Measurements from ENCODE around the gene SUPT4H1.

SUPT4H1 gene

DNA sequence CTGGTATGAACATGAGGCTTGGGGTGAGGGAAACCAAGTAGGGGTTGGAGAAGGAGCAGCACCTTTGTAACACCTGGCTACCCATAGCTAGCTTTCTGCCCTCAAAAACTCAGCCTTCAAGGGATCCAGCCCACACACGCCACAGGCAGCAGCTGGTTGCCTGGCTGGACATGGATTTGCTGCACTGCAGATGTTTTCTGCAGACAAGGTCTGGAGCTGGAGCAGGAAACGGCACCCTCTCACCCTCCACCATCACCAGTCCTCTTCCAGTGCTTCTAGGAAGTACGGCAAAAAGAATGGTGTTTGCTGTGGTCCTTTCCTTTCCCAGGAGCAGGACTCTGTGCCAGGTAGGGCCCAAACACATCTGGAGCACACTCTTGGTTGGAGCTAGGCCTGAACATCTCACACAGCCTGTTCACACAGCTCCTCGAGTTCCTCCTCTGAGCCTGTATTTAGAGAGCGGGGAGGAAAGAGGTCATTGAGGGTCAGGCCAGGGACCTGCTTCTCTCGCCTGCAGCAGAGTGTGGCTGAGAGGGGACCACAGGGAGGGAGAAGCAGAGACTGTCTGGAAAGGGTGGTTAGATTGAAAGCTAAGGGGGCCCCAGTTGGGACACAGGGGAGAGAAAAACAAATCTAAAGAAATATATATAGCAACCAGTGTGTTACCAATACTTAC, 2.7 kb upstream of the SUPT4H1 start:
- H3K36me3 ChIP-seq (ENCODE audit: control insufficient read depth in 5 of 5, insufficient read depth in 5 of 5, low read length in 5 of 5), result peaks cover under 1 to 5% (median 3%) of the 10 kb centered on the region in 5 donors
- no peak overlapping the region for H3K4me3 ChIP-seq (ENCODE audit: low read depth in 1 of 5, low read length in 5 of 5)
- peaks cover 0 to 6% (median 2%) of the 10 kb centered on the region in 5 donors for H3K27me3 ChIP-seq (ENCODE audit: control insufficient read depth in 5 of 5, insufficient read depth in 4 of 5, low read length in 5 of 5)
- no peak overlapping the region for H3K9ac ChIP-seq (ENCODE audit: low read length in 5 of 5)
- no peaks in the 10 kb centered on the region for H3K9me3 ChIP-seq (ENCODE audit: control insufficient read depth in 5 of 5, low read length in 5 of 5)
- H3K27ac ChIP-seq (ENCODE audit: low read depth, low read length), result no peak overlapping the region
- H3K4me1 ChIP-seq (ENCODE audit: control insufficient read depth in 5 of 5, insufficient read depth in 5 of 5, low read length in 5 of 5), result peaks cover 2 to 23% (median 20%) of the 10 kb centered on the region in 5 donors

DNA sequence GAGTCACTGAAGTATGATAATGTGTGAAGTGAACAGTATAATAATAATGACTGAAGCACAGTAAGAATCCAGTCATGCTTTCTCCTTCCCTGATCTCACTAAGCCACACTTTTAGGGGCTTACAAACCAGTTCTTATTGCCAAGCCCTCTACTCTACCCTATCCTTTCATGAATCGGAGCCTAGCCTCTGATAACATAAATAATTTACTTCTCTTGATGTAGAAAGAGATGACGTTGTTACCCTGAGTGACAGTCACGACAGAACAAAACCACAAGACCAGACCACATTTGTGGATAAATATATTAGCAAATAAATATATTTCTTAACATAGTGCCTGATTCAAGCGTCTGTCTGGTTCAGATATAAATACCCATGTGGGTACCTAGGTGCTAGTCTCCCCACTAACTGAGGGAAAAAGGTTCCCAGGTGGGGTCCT, 1.4 kb upstream of the SUPT4H1 start:
- Histone ChIP-seq H3K27me3 (ENCODE audit: control insufficient read depth in 5 of 5, insufficient read depth in 4 of 5, low read length in 5 of 5) (peaks cover 0 to 6% (median 2%) of the 10 kb centered on the region in 5 donors), H3K9me3 (ENCODE audit: control insufficient read depth in 5 of 5, low read length in 5 of 5) (no peaks in the 10 kb centered on the region), H3K9ac (ENCODE audit: low read length in 5 of 5) (peak overlapping the region in 3 of 5 donors; percentile 94 to 97 (median 95)), H3K27ac (ENCODE audit: low read depth, low read length) (no peak overlapping the region), H3K4me1 (ENCODE audit: control insufficient read depth in 5 of 5, insufficient read depth in 5 of 5, low read length in 5 of 5) (peaks cover 2 to 23% (median 20%) of the 10 kb centered on the region in 5 donors), H3K4me3 (ENCODE audit: low read depth in 1 of 5, low read length in 5 of 5) (peak overlapping the region in 4 of 5 donors; percentile 83 to 99 (median 98)), H3K36me3 (ENCODE audit: control insufficient read depth in 5 of 5, insufficient read depth in 5 of 5, low read length in 5 of 5) (peaks cover 13 to 17% (median 15%) of the 10 kb centered on the region in 5 donors)

DNA sequence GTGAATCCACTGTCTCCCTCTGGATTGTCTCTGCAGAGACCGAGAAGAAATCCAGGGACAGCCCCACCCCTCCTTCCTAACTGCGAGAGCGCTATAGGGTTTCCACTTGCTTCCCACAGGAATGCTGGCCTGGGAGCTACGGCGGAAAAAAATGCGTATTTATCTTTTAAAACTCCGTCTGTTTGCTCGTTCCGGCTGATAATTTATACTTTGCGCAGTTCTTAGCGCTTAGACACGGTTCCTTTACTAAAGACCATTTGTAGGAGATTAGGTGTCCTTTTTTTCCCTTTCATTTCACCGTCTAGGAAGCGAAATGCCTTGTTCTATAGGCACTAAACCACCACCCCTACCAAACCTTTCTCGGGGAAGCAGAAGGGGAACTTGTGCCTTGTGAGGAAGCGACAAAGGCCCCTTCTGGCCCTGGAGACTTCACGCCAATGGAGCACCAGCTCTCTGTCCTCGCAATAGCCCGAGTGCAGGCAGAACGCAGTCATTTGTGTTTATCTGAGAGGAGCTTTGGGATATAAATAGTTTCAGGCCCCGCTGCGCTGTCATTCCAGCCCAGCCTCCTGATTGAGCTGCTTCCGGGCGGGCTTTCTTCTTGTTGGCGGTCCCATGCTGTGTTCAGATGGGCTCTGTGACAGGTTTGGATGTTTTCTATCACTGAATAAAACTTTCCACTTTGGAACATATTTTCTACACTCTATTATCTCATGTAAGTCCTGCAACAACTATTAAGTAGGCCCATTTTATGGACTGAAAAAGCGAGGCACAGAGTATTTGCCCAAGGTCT, 791 bp upstream of the SUPT4H1 start:
- Histone ChIP-seq H3K4me1 (ENCODE audit: control insufficient read depth in 5 of 5, insufficient read depth in 5 of 5, low read length in 5 of 5) (peaks cover 2 to 23% (median 20%) of the 10 kb centered on the region in 5 donors), H3K9ac (ENCODE audit: low read length in 5 of 5) (peak overlapping the region; percentile 5 to 97 (median 94)), H3K27ac (ENCODE audit: low read depth, low read length) (peak overlapping the region; percentile 80), H3K27me3 (ENCODE audit: control insufficient read depth in 5 of 5, insufficient read depth in 4 of 5, low read length in 5 of 5) (peaks cover 0 to 6% (median 0%) of the 10 kb centered on the region in 5 donors), H3K4me3 (ENCODE audit: low read depth in 1 of 5, low read length in 5 of 5) (peak overlapping the region; percentile 83 to 99 (median 98)), H3K36me3 (ENCODE audit: control insufficient read depth in 5 of 5, insufficient read depth in 5 of 5, low read length in 5 of 5) (peaks cover 18 to 23% (median 22%) of the 10 kb centered on the region in 5 donors), H3K9me3 (ENCODE audit: control insufficient read depth in 5 of 5, low read length in 5 of 5) (no peaks in the 10 kb centered on the region)

DNA sequence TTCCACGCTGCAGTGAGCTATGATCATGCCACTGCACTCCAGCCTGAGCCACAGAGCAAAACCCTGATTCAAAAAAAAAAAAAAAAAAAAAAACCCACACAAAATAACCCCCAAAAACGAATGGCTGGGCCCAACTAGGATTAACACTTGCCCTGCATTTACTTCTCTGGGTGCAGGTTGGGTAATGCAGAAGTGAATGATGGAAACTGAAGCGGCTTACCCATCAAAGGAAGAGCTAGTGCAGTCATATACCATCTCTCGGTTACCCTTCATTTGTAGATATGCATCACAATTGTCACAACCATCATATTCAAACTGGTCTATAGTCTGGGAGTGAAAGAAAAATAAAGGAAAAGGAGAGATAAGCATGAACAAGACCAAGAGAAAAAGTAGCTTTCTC, 819 bp downstream of the SUPT4H1 start:
- H3K4me3 ChIP-seq (ENCODE audit: low read depth in 1 of 5, low read length in 5 of 5), result peak overlapping the region; percentile 97 to 99 (median 98)
- no peaks in the 10 kb centered on the region for H3K9me3 ChIP-seq (ENCODE audit: control insufficient read depth in 5 of 5, low read length in 5 of 5)
- H3K9ac ChIP-seq (ENCODE audit: low read length in 5 of 5), result peak overlapping the region; percentile 5 to 97 (median 94)
- H3K4me1 ChIP-seq (ENCODE audit: control insufficient read depth in 5 of 5, insufficient read depth in 5 of 5, low read length in 5 of 5), result peaks cover 2 to 23% (median 20%) of the 10 kb centered on the region in 5 donors
- H3K27ac ChIP-seq (ENCODE audit: low read depth, low read length), result peak overlapping the region; percentile 80
- peaks cover 25 to 40% (median 38%) of the 10 kb centered on the region in 5 donors for H3K36me3 ChIP-seq (ENCODE audit: control insufficient read depth in 5 of 5, insufficient read depth in 5 of 5, low read length in 5 of 5)
- H3K27me3 ChIP-seq (ENCODE audit: control insufficient read depth in 5 of 5, insufficient read depth in 4 of 5, low read length in 5 of 5), result peaks cover 0 to 6% (median 0%) of the 10 kb centered on the region in 5 donors

DNA sequence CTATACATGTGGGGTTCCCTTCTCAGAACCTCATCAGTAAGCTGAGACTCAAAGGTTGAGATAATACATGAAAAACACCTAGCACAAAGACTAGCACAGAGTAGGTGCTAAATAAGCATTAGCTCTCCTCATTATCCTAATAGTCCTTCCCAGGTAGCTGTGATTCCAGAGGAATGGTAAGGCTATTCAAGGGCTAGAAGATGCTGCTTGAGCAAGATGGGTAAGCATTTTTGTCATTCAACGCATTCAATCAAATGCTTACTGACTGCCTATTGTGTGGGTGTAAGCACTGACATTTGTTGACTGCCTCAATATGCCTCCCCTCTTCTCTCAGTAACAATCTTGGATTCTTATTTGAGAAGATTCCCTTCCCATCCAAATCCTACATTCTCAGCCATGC, 4.0 kb downstream of the SUPT4H1 start:
- Histone ChIP-seq H3K36me3 (ENCODE audit: control insufficient read depth in 5 of 5, insufficient read depth in 5 of 5, low read length in 5 of 5) (peaks cover 25 to 71% (median 61%) of the 10 kb centered on the region in 5 donors), H3K9ac (ENCODE audit: low read length in 5 of 5) (no peak overlapping the region), H3K4me3 (ENCODE audit: low read depth in 1 of 5, low read length in 5 of 5) (no peak overlapping the region), H3K27ac (ENCODE audit: low read depth, low read length) (no peak overlapping the region), H3K4me1 (ENCODE audit: control insufficient read depth in 5 of 5, insufficient read depth in 5 of 5, low read length in 5 of 5) (peaks cover 2 to 33% (median 17%) of the 10 kb centered on the region in 5 donors), H3K9me3 (ENCODE audit: control insufficient read depth in 5 of 5, low read length in 5 of 5) (no peaks in the 10 kb centered on the region), H3K27me3 (ENCODE audit: control insufficient read depth in 5 of 5, insufficient read depth in 4 of 5, low read length in 5 of 5) (no peaks in the 10 kb centered on the region)

DNA sequence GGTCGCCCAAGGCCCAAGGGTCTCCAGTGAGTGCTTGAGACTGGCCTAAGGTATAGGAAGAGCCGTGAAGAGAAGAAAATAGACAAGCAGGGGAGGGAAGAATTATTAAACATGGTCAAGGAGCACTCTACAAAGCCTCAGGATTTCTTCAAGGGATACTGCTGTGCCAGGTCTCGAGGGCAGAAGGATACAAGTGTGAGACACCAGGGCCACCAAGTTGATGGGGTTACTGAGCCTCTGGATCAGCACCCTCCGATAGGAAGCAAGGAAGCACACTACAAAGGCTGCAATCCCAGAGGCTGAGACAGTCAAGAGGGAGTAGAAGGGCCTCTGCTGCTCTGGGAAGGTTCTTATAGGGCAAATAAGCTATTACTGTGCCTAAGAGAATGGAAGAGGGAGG, 6.5 kb downstream of the SUPT4H1 start:
- H3K36me3 ChIP-seq (ENCODE audit: control insufficient read depth in 5 of 5, insufficient read depth in 5 of 5, low read length in 5 of 5), result peaks cover 25 to 72% (median 61%) of the 10 kb centered on the region in 5 donors
- H3K9me3 ChIP-seq (ENCODE audit: control insufficient read depth in 5 of 5, low read length in 5 of 5), result no peaks in the 10 kb centered on the region
- H3K27me3 ChIP-seq (ENCODE audit: control insufficient read depth in 5 of 5, insufficient read depth in 4 of 5, low read length in 5 of 5), result no peaks in the 10 kb centered on the region
- peaks cover 0 to 17% (median 0%) of the 10 kb centered on the region in 5 donors for H3K4me1 ChIP-seq (ENCODE audit: control insufficient read depth in 5 of 5, insufficient read depth in 5 of 5, low read length in 5 of 5)
- no peak overlapping the region for H3K4me3 ChIP-seq (ENCODE audit: low read depth in 1 of 5, low read length in 5 of 5)
- H3K9ac ChIP-seq (ENCODE audit: low read length in 5 of 5), result no peak overlapping the region
- no peak overlapping the region for H3K27ac ChIP-seq (ENCODE audit: low read depth, low read length)

DNA sequence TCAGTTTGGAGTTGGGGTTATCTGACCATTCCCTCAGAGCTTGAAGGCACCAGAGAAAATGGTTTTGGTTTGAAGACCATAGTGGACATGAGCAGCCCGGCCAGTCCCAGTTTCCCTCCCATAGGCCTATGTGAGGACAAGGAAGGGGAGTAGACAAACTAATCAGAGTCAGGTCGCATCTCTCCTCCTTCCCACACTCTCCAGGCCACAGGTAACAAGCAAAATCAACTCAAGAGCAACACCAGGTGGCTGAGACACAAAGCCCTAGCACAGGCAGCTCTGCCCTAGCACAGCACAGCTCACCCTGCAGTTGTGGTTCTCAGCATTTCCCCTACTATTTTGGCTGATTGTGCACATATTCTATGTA, 7.2 kb downstream of the SUPT4H1 start:
- Histone ChIP-seq H3K27ac (ENCODE audit: low read depth, low read length) (peak overlapping the region; percentile 16), H3K36me3 (ENCODE audit: control insufficient read depth in 5 of 5, insufficient read depth in 5 of 5, low read length in 5 of 5) (peaks cover 25 to 68% (median 59%) of the 10 kb centered on the region in 5 donors), H3K4me3 (ENCODE audit: low read depth in 1 of 5, low read length in 5 of 5) (no peak overlapping the region), H3K4me1 (ENCODE audit: control insufficient read depth in 5 of 5, insufficient read depth in 5 of 5, low read length in 5 of 5) (peaks cover 0 to 19% (median 0%) of the 10 kb centered on the region in 5 donors), H3K9me3 (ENCODE audit: control insufficient read depth in 5 of 5, low read length in 5 of 5) (no peaks in the 10 kb centered on the region), H3K9ac (ENCODE audit: low read length in 5 of 5) (no peak overlapping the region), H3K27me3 (ENCODE audit: control insufficient read depth in 5 of 5, insufficient read depth in 4 of 5, low read length in 5 of 5) (no peaks in the 10 kb centered on the region)

DNA sequence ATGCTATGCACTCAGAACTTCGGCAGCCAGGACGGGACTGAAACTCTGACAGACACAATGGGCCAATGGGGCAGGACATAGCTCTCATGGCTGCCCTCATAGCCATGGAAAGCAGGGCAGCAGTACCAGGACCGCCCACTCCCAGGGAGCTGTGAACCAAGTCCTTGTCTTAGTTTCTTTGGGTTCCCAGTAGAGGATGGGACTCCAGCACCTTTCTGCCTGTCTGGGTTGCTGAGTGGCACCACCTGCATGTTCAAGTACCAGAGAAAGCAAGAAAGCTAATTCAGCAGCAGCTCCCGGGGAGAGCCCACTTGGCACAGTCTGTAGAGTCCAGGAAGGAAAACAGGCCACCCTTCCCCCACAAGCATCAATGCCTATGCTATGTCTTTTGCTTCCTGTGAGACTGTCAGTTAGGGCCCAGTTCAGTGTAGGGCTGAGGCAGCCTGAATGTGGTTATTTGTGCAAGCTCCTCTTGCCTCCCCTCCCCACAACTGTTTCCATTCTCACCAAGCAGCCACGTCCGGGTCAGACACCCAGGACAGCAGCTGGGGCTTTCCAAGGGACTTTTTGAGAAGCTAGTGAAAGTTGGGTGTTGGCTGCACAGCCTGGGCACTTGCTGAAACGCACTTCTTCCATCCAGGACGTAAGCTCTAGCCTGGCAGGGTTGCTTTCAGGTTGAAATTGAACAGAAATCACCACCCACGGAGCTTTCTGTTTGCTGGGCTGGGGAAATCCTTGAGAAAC, 7.8 kb downstream of the SUPT4H1 start:
- Histone ChIP-seq H3K9ac (ENCODE audit: low read length in 5 of 5) (peak overlapping the region in 1 of 5 donors; percentile 33), H3K4me1 (ENCODE audit: control insufficient read depth in 5 of 5, insufficient read depth in 5 of 5, low read length in 5 of 5) (peaks cover 0 to 24% (median 0%) of the 10 kb centered on the region in 5 donors), H3K27me3 (ENCODE audit: control insufficient read depth in 5 of 5, insufficient read depth in 4 of 5, low read length in 5 of 5) (peaks cover 0 to 2% (median 0%) of the 10 kb centered on the region in 5 donors), H3K36me3 (ENCODE audit: control insufficient read depth in 5 of 5, insufficient read depth in 5 of 5, low read length in 5 of 5) (peaks cover 20 to 63% (median 54%) of the 10 kb centered on the region in 5 donors), H3K4me3 (ENCODE audit: low read depth in 1 of 5, low read length in 5 of 5) (no peak overlapping the region), H3K9me3 (ENCODE audit: control insufficient read depth in 5 of 5, low read length in 5 of 5) (no peaks in the 10 kb centered on the region), H3K27ac (ENCODE audit: low read depth, low read length) (peak overlapping the region; percentile 16)

DNA sequence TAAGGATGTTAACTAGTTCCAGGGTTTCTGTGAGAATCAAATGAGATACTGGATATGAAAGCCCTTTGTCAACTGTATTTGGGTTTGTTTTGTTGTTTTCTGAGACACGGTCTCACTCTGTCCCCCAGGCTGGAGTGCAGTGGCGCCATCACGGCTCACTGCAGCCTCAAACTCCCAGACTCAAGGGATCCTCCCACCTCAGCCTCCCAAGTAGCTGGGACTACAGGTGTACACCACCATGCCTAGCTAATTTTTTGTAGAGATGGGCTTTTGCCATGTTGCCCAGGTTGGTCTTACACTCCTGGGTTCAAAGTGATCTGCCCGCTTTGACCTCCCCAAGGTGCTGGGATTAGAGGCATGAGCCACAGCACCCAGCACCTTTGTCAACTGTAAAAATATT, 8.9 kb downstream of the SUPT4H1 start:
- peaks cover 0 to 32% (median 4%) of the 10 kb centered on the region in 5 donors for H3K4me1 ChIP-seq (ENCODE audit: control insufficient read depth in 5 of 5, insufficient read depth in 5 of 5, low read length in 5 of 5)
- no peaks in the 10 kb centered on the region for H3K9me3 ChIP-seq (ENCODE audit: control insufficient read depth in 5 of 5, low read length in 5 of 5)
- H3K36me3 ChIP-seq (ENCODE audit: control insufficient read depth in 5 of 5, insufficient read depth in 5 of 5, low read length in 5 of 5), result peaks cover 10 to 52% (median 43%) of the 10 kb centered on the region in 5 donors
- H3K27ac ChIP-seq (ENCODE audit: low read depth, low read length), result no peak overlapping the region
- peaks cover 0 to 6% (median 5%) of the 10 kb centered on the region in 5 donors for H3K27me3 ChIP-seq (ENCODE audit: control insufficient read depth in 5 of 5, insufficient read depth in 4 of 5, low read length in 5 of 5)
- H3K9ac ChIP-seq (ENCODE audit: low read length in 5 of 5), result no peak overlapping the region
- no peak overlapping the region for H3K4me3 ChIP-seq (ENCODE audit: low read depth in 1 of 5, low read length in 5 of 5)

All from subcutaneous abdominal adipose tissue (tissue), 5 donors.